NCI-H774 (cell line): ENCODE data around the gene ARHGEF19.
A peak's percentile ranks its signal among the peaks of the same experiment; 100 is the strongest.
"Not testable (repeated sequence)": the region's sequence is repeated elsewhere in the genome, so short reads cannot be mapped to it uniquely, and the experiment has no call there.

ENCODE experiments used
- DNase-seq: peaks from one replicate; lab custom pipeline; 2025; lab: John Stamatoyannopoulos, UW

ARHGEF19 gene

GRCh38 chr1:16243936-16244649 is 31.6 kb upstream of the ARHGEF19 start:
- DNase-seq, result peak; percentile 18

- no peak for DNase-seq
Measured at GRCh38 chr1:16243215-16243610, 30.8 kb upstream of the ARHGEF19 start.

DNA sequence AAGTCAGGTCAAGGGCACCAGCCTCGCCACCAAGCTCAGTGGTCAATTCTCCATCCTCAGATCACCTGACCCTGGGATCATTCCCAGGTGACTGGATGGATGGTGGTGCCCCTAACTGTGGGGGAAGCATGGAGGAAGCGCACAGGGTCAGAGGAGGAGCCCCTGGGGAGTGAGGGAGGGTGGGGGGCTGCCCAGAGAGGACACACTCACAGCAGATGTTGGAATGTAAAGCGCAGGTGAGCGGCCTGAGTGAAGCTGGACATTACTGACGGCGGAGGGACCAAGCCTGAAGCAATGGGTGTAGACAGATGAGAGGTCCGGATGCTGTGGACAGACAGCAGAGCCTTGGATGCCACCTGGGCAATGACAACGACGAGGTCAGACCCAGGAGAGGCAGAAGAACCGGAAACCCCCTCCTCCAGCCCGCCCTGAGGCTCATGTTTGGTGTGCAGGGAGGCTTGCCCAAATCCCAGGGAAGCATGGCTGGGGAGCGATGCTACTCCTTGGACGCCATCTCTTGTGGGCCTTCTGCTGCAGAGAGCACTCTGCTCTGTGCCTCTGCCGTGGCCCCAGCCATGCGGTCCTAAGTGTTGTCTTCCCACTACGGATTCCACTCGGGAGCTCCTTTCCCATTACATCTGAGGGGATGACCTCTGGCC is 30.2 kb upstream of the ARHGEF19 start:
- no peak for DNase-seq

DNA sequence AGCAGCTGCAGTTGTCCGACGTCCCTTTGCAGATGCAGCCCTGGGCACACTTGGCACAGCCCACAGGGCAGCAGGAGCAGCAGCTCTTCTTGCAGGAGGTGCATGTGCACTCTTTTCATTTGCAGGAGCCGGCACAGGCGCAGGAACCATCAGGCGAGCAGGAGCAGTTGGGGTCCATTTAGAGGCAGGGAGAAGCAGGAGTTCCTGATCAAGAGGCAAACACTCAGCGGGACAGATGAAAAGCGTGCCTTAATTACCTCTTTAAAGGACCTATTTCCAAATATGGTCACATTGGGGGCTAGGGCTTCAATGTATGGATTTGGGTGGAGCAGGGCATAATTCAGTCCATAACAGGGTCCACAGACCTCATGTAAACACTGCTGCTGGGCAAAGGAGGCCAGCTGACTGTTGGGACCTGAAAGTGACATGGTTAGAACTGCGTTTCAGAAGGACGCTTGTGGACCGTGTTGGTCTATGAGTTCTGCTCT is 28.8 kb upstream of the ARHGEF19 start:
- no peak for DNase-seq

DNA sequence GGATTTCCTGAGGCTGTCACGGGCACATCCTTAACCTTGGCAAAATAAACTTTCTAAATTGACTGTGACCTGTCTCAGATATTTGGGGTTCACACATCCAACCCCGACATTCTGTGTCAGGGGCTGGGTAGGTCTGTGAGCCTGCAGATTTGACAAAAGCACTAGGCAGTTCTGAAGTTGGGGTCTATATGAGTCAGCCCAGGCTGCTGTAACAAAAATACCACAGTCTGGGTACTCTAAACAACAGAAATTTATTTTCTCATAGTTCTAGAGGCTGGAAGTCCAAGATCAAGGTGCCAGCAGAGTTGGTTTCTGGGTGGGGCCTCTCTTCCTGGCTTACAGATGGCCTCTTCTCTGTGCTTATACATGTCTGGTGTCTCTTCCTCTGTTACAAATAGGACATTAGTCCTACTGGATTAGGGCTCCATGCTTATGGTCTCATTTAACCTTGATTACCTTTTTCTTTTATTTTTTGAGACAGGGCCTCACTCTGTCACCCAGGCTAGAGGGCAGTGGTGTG is 27.6 kb upstream of the ARHGEF19 start:
- no peak for DNase-seq

GRCh38 chr1:16237343-16237830 is 24.9 kb upstream of the ARHGEF19 start:
- DNase-seq, result no peak

DNA sequence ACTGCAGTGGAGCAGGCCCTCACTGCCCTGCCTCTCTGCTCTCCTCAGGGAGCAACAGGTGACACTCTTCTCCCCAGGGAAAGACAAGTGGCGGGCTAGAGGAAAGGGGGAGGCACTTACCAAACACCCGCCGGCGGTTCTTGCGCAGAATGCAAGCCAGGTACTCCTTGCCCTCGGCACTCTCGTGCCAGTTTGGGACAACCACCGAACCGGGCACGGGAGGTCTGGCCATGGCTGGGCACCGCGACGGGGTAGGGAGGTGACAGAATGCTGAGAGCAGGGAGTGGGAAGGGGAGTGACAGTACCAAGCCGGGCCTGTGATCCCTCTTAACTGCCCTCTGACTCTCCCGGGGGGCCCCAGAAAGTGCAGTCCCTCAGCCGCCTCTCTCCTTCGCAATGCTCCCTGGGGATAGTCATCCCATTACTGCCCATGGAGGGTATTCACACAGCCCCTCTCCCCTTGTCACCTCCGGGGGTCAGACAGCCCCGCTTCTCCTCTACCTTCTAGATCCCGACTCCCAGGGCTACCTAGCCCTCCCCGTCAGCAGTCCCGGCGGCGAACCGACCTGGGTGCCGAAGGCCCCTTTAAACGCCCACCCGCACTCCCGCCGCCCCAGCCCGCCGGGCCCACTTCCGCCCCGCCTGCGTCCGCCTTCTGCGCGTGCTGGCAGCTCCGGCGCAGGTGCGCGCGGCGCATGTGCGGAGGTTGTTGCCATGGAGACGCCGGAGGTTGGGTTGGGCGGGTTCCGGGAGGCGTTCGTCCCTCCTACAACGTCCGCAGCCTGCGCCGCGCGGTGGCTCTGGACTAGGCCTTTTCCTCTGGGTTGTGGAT is 24.3 kb upstream of the ARHGEF19 start, which contains the start of gene CPLANE2:
Gene CPLANE2, minus strand, starts transcription at position 673 of the 832 bp plus-strand sequence. Its CDS starts 441 bp downstream, at position 232.
- peak; percentile 83 for DNase-seq

DNA sequence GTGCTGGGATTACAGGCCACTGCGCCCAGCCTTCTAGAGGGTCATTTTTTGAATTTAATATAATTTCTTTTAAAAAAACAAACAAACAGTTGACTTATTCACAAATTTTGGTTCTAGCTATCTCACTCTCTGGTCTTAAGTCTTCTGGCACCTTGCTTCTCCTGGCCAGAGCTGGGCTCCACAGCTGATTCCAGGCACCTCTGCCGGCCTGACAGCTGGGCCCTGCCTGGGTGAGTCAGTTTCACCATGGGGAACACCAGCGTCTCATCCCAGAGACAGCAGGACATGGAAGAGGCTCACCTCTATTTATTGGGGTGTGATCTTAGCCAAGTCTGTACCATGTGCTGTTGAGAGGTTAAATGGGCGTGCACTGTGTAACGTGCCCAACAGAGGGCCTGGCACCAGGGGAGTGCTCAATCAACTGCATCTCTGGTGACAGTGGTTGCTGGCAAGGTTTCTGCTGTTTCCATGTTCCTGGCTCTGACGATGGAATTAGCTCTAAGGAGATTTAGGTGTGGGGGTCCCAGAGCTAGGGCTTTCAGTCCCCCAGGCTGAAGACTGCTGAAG is 23.6 kb upstream of the ARHGEF19 start:
- no peak for DNase-seq

GRCh38 chr1:16235347-16235746 is 22.9 kb upstream of the ARHGEF19 start:
- no peak for DNase-seq

- no peak for DNase-seq
Measured at GRCh38 chr1:16233431-16233830, 21.0 kb upstream of the ARHGEF19 start.

- DNase-seq, result no peak
Measured at GRCh38 chr1:16232316-16232710, 19.9 kb upstream of the ARHGEF19 start.

GRCh38 chr1:16231331-16232315 is 19.2 kb upstream of the ARHGEF19 start:
- DNase-seq, result no peak

DNA sequence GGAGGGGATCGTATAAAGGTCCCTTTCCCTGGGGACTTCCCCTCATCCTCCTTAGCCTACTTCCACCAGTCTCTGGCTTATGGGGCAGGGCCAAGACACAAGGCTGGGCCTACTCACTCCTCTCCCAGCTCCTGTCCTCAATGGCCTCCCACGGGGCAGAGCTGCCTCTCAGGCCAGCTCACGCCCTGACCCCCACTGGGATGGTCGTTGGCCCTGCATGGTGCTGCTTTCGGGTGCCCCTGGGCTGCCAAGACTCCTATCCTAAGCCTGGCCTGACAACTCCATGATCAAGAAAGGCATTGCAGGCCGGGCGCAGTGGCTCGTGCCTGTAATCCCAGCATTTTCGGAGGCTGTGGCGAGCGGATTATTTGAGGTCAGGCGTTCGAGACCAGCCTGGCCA is 18.3 kb upstream of the ARHGEF19 start:
- no peak for DNase-seq

GRCh38 chr1:16229976-16230740 is 17.7 kb upstream of the ARHGEF19 start:
- no peak for DNase-seq

GRCh38 chr1:16226490-16227179 is 14.2 kb upstream of the ARHGEF19 start:
- no peak for DNase-seq

GRCh38 chr1:16226129-16226489 is 13.7 kb upstream of the ARHGEF19 start:
- no peak for DNase-seq

DNA sequence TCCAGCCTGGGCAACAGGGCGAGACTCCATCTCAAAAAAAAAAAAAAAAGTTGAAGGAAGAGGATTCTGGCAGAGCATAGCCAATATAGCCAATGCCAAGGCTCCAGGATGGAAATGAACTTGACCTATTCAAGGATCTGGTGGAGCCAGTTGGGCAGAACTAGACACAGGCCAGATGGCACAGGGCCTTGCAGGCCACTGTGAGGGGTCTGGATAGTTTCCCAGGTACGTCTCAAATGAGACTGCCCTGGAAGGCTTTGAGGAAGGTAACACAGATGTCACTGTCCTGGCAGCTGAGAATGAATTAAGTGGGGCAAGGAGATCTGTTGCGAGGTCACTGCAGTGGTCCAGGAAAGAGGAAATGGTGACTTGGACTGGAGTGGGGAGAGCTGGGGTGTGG is 12.0 kb upstream of the ARHGEF19 start:
- DNase-seq, result no peak

GRCh38 chr1:16222716-16223115 is 10.3 kb upstream of the ARHGEF19 start:
- DNase-seq, result not testable (repeated sequence)

GRCh38 chr1:16221499-16221898 is 9.0 kb upstream of the ARHGEF19 start:
- no peak for DNase-seq
